A549 (cell line): ENCODE measurements around the gene TMEM131.

Experiments
- CEBPB ChIP-seq, 2 experiments: fragments of >200 bp in 1 of 2; sonication (Bioruptor Twin) in 1 of 2; formaldehyde crosslinking in 1 of 2; IDR thresholded peaks; 2 replicates each; pipeline ENCODE4 v1.6.1; 2012 to 2016
- CTCF ChIP-seq: fragments of >200 bp; sonication (Bioruptor Twin); formaldehyde crosslinking; IDR thresholded peaks from 3 replicates; pipeline ENCODE4 v1.5.1; 2016
- EHMT2 ChIP-seq: fragments of 200-600 bp; sonication (generic); IDR thresholded peaks from 2 replicates; pipeline ENCODE4 v1.6.1; 2016; ENCODE audit warnings: antibody characterized with exemption, low read depth, mild to moderate bottlenecking, moderate library complexity
- ELK1 ChIP-seq: fragments of 150-350 bp; IDR thresholded peaks from 2 replicates; pipeline ENCODE4 v1.6.1; 2014; ENCODE audit warnings: low read depth, mild to moderate bottlenecking, low read length
- EP300 ChIP-seq, 2 experiments: fragments of >200 bp; sonication (Bioruptor Twin); formaldehyde crosslinking; IDR thresholded peaks; 2 replicates in 1 of 2; 3 replicates in 1 of 2; pipeline ENCODE4 v1.6.1; 2016 to 2017
- HDAC2 ChIP-seq: fragments of 200-600 bp; sonication (generic); IDR thresholded peaks from 2 replicates; pipeline ENCODE4 v1.6.1; 2016
- HOXB13 ChIP-seq: fragments of 250-450 bp; sonication (Bioruptor Pico); IDR thresholded peaks from 2 replicates; pipeline ENCODE4 v1.5.0; 2020; ENCODE audit warnings: low read depth, mild to moderate bottlenecking, moderate library complexity
- JUNB ChIP-seq: fragments of >200 bp; sonication (Bioruptor Twin); formaldehyde crosslinking; IDR thresholded peaks from 2 replicates; pipeline ENCODE4 v1.6.1; 2016
- KDM1A ChIP-seq: fragments of 200-600 bp; sonication (generic); IDR thresholded peaks from 2 replicates; pipeline ENCODE4 v1.6.1; 2016; ENCODE audit warnings: low read depth, mild to moderate bottlenecking
- MAX ChIP-seq: IDR thresholded peaks from 2 replicates; pipeline ENCODE4 v1.6.1; 2012
- NFE2L2 ChIP-seq: fragments of 150-350 bp; conservative IDR thresholded peaks from 2 replicates; pipeline ENCODE4 v1.6.1; 2014; ENCODE audit warnings: low read length
- POLR2A ChIP-seq: IDR thresholded peaks from 2 replicates; pipeline ENCODE4 v1.6.1; 2012; ENCODE audit warnings: mild to moderate bottlenecking, low read length
- SREBF2 ChIP-seq: fragments of 450-650 bp; IDR thresholded peaks from 2 replicates; pipeline ENCODE4 v1.6.1; 2014; ENCODE audit warnings: mild to moderate bottlenecking, moderate library complexity
- USF2 ChIP-seq: fragments of 450-650 bp; IDR thresholded peaks from 2 replicates; pipeline ENCODE4 v1.6.1; 2014; ENCODE audit warnings: antibody characterized with exemption

- TF ChIP-seq KDM1A (no peak), CTCF (no peak), NFE2L2 (no peak), POLR2A (no peak), EHMT2 (no peak), ELK1 (no peak), HOXB13 (CRISPR knock-in tag) (no peak), HDAC2 (no peak), EP300 (IDR thresholded peaks at IDR 0.05) (no peak), CEBPB (IDR thresholded peaks at IDR 0.05) (no peak), USF2 (no peak), SREBF2 (no peak), JUNB (no peak), MAX (no peak)
Measured at GRCh38 chr2:97757062-97757461, 238.7 kb downstream of the TMEM131 start.
